ENCODE measurements around the gene NTSR1.

NTSR1 gene

DNA sequence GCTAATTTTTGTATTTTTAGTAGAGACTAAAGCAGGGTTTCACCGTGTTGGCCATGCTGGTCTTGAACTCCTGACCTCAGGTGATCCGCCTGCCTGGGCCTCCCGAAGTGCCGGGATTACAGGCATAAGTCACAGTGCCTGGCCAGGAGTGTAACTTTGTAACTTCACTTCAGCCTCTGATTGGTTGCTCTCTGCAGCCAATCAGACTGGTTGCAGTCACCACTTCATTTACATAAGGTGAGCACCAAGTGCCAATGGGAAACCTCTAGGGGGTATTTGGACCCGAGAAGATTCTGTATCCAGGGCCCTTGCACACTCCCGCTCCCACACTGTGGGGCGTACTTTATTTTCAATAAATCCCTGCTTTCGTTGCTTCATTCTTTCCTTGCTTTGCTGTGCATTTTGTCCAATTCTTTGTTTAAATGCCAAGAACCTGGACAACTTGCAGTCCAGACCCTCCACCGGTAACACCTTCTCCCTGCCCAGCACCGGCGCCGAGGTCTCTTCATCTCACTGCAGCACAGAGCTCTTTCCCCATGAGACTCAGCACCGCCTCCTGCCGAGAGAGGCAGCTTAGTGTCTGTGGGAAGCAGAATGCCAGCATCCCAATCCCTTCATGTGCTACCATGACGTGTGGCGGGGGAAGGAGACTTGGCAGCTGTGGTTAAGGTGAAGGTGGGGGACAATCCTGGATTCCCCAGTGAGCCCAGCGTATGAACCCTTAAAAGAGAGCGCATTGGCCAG is 73.7 kb downstream of the NTSR1 start:
- DNase-seq (ENCODE audit: low read depth in 1 of 2, low spot score in 1 of 2): no peak

DNA sequence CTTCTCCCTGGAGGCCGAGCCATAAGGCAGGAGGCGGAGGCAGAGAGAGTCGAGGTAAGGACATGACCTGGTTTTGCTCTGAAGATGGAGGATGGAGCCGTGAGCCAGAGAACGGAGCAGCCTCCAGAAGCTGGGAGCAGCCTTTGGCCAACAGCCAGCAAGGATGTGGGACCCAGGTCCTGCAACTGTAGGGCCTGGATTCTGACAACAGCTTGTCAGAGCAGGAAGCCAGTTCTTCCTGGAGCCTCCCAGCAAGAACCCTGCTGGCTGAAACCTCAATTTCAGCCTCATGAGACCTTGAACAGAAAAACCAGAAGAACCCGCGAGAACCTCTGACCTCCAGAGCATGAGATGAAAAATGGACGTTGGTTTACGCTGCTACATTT is 74.2 kb downstream of the NTSR1 start:
- DNase-seq (ENCODE audit: low read depth in 1 of 2, low spot score in 1 of 2): no peak

- no peak for DNase-seq (ENCODE audit: low read depth in 1 of 2, low spot score in 1 of 2)
These were observed 75.9 kb downstream of the NTSR1 start for GRCh38 chr20:62784497-62784896.

DNA sequence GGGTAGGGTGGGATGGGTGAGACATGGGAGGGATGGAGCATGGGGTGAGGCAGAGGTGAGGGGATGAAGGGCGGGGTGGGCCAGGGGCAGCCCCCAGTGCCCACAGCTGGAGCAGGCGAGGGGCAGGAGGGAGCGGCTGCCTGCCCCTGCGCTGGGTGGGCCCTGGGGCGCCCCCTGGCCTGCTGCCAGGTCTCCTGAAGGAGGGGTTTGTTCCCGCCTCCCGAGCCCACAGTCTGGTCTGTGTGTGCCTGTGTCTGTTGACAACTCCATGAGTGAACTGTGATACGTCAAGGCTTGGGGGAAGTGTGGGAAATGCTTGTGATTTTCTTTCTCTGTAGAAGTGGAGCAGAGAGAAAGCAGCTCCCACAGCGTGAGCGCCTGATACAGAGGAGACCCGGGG is 76.8 kb downstream of the NTSR1 start:
- DNase-seq (ENCODE audit: low read depth in 1 of 2, low spot score in 1 of 2): no peak

GRCh38 chr20:62786157-62786556 is 77.5 kb downstream of the NTSR1 start:
- no peak for DNase-seq (ENCODE audit: low read depth in 1 of 2, low spot score in 1 of 2)

- DNase-seq (ENCODE audit: low read depth in 1 of 2, low spot score in 1 of 2): no peak
These were observed 78.7 kb downstream of the NTSR1 start for GRCh38 chr20:62787321-62787720.

DNA sequence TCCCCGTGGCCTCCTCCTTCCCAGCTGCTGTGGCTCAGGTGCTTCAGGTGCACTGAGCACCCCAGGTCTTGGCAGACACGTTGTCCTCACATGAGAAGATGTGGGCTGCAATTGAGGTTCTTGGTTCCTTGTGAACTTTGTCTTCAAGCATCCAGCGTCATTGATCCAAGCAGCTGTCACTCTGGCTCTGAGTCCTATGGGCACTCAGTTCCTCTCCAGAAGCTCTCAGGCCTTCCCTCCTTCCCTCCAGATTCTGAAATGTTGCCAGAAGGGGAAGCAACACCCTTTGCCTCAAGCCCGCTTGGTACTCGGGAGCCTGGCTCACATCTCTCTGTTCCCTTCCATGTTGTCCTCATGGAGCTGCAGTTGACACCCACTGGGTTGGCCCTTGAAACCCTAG is 79.2 kb downstream of the NTSR1 start:
- no peak for DNase-seq (ENCODE audit: low read depth in 1 of 2, low spot score in 1 of 2)

- DNase-seq (ENCODE audit: low read depth in 1 of 2, low spot score in 1 of 2): no peak
These were observed 80.0 kb downstream of the NTSR1 start for GRCh38 chr20:62788607-62789006.

GRCh38 chr20:62790075-62790474 is 81.4 kb downstream of the NTSR1 start:
- DNase-seq (ENCODE audit: low read depth in 1 of 2, low spot score in 1 of 2): no peak

- DNase-seq (ENCODE audit: low read depth in 1 of 2, low spot score in 1 of 2): peak; percentile 32 to 56
These were observed 82.9 kb downstream of the NTSR1 start for GRCh38 chr20:62791301-62792181.

DNA sequence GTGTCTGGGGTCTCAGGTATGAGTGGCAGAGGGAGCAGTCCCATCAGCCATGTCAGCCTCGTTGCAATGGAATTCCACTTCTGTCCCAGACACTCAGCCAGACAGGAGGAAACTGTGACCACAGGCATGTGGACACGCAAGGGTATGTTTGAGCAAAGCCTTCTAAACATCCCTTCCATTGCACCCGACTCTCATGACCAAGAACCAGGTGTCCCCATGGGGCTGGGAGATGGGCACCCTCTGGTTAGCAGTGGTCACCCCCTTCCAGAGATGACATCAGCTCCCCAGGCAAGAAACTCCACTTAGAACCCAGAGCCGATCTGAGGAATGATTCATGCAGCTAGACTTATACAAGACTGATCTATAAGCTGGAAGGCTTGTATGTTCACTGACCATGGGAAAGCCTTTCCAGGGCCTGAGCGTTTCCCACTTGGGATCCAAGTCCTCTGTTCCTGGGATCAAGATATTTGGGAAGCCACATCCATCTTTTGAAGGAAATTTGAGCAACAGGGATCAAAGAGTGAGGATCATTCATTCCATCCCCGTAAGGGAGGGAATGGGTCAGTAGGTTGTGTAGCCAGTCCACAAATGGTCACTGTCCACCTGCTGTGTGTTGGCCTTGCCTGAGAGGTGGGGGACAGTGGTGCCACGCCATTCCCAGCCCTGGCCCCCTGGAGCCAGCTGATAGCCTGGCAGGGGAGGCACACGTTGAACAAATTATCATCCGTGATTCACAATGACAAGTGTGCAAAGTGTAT is 83.7 kb downstream of the NTSR1 start:
- no peak for DNase-seq (ENCODE audit: low read depth in 1 of 2, low spot score in 1 of 2)

- DNase-seq (ENCODE audit: low read depth in 1 of 2, low spot score in 1 of 2): no peak
These were observed 84.5 kb downstream of the NTSR1 start for GRCh38 chr20:62792940-62793756.

DNA sequence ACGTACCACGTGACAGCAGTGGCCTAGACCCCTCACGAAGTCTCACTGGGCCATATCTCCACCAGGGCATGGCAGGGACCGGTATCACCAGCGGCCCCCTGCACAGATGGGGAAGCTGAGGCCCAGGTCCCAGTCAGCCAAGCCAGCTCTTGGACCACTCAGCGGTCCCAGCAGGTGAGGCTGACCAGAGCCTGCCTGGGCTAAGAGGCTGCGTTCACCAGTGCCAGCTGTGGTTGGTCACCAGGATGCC is 85.0 kb downstream of the NTSR1 start:
- DNase-seq (ENCODE audit: low read depth in 1 of 2, low spot score in 1 of 2): no peak

DNA sequence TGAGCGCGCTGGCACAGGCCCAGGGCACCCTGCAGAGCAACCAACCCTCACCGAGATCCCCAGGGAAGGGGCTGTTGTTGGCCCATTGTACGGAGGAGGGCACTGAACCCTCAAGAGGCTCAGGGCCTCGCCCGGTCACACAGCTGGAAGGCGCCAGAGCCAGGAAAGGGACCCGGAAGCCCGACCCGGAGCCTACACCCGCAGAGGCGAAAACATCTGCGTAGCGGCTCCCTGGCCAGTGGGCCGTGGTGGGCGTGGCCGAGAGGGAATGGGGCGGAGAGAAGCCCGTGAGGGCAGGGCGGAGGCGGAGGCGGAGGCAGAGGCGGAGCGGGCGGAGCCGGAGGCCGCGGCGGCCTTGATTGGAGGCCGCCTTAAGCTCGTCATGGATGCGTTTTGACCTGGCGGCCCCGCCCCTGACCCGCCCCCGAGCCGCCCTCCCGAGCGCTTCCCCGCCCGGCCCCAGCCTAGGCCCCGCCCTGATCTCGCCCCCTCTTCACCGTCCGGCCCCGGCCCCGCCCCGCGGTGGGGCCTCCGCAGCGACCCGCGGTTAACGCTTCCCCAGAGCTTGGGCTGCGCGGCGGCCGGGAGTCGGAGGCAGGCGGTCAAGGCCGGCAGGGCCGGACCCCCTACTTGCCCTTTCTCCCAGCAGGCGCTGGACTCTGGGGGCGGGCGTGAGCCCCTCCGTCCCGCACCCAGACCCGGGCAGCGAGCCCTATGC is 85.5 kb downstream of the NTSR1 start:
- peak; percentile 88 to 94 for DNase-seq (ENCODE audit: low read depth in 1 of 2, low spot score in 1 of 2)

GRCh38 chr20:62795023-62795761 is 86.6 kb downstream of the NTSR1 start:
- DNase-seq (ENCODE audit: low read depth in 1 of 2, low spot score in 1 of 2): peak; percentile 38 to 55

DNA sequence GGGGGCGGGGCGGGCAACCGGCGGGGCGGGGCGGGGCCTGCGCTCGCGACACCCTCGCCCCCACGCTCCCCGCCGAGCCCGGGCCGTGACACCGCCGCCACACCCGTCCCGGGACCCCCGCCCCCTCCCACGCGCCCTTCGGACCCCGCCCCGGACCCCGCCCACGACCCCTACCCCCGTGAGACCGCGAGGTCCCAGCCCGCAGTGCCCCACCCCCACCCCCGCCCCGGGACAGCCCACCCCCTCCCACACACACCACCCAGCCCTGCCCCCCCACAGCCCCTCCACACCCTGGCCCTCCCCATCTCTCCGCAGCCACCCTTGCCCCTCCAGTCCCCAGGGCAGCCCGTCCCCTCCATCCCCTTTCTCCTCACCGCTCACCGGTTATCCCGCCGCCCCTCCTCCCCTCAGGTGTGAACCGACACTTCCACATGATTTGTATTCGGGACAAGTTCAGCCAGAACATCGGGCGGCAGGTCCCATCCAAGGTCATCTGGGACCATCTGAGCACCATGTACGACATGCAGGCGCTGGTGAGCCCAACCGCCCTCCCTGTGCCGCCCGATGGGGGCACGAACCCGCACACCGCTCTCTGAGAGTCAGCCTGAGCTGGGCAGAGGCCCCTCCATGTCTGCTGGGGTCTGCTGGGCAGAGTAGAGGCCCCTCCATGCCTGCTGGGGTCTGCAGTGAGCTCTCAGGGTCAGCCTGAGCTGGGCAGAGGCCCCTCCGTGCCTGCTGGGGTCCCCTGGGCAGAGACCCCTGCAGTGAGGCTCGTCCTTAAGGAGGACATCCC is 88.3 kb downstream of the NTSR1 start:
- no peak for DNase-seq (ENCODE audit: low read depth in 1 of 2, low spot score in 1 of 2)

DNA sequence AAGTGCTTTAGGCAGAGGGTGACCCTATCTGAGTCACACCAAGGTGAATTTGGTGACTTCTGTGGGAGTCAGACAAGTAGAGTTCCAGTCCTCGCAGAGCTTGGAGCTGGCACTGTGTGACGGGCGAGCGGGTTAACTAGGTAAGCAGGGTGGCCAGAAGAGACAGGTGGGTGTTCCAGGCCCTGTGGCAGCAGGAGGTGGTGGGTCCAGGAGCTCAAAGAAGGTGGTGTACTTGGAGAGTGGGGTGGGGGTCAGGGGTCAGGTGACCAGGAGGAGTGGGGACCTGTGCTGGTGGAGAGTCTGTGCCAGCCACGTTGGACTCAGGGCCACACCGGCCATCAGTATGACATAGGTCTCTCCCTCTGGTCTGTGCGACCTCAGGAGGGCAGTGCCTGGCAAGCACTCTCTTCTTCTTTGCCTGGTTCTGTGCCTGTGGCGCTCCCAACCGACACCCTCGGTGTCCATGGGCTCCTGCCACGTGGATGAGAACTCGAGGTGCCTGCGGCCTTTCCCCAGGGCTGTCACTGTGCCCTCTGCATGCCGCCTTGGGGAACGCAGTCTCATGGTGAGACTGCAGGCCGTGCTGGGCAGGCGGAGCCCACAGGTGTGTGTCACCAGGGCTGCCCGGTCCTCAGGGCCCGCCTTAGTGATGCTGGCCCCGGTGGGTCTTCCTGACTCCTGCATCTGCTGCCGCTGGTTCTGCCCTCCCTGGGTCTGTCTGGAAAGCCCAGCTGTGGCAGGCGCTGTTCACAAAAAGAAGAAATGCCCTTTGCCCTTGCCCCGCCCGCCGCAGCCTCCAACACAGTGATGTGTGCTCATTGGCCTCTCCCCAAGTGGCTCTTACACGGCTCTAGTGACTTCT is 89.3 kb downstream of the NTSR1 start:
- no peak for DNase-seq (ENCODE audit: low read depth in 1 of 2, low spot score in 1 of 2)

DNA sequence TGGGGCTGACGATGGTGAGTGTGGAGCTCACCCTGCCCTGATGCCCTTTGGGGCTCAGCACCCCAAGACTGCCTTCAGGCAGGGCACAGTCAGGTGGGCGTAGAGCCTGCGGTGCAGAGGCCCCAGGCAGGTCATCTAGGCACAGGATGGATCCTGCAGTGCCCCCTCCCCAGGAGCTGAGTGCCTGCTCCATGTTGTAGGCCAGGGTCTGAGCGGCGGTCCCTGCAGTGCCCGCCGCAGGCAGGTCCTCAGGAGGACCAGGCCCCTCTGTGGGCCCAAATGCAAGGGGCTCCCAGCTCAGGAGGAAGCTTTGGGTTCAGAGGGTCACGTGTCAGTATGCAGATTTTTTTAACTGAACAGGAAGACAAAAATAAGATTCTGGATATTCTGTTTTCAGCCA is 90.4 kb downstream of the NTSR1 start:
- DNase-seq (ENCODE audit: low read depth in 1 of 2, low spot score in 1 of 2): no peak

Data from activated T-helper 1 cell treated with anti-CD3 and anti-CD28 coated beads, Interleukin-2, amount 50 U/mL, for 16 hours (primary cell).